GM13977 (cell line): ENCODE measurements around the gene MLH3.

ENCODE experiments used
- DNase-seq: peaks from one replicate; pipeline ENCODE4 v3.0.0; 2012; ENCODE audit warnings: low spot score
- CTCF ChIP-seq: IDR thresholded peaks from 2 replicates; pipeline ENCODE4 v1.5.1; 2012; ENCODE audit warnings: mild to moderate bottlenecking, control low read depth; ENCODE audit not compliant: insufficient read depth; ENCODE audit errors: extremely low read depth, missing control alignments
- in situ Hi-C: fragments of 300-500 bp; cut with MboI; formaldehyde crosslinking; loops from one replicate; pipeline ENCODE4 v1.12.0; 2022; ENCODE audit warnings: low sequenced_read_pairs, low pct_unique_long_range_greater_than_20kb, mixed read lengths, inconsistent platforms; ENCODE audit not compliant: unreplicated experiment

MLH3 gene

DNA sequence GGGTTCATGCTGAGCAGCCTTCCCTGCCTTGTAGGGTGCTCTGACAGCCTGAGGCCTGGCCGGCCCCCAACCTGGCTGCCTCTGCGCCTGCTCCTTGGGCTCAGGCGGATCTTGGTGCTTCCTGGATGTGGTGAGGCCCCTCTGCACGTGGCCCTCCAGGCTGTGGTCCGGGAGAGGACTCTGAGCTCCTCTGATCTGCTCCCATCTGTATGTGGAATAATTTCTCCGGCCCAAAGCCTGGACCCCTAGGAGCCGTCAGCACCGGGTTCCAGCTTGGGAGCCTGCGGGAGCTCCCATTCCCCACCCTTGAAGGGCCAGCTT is 69.8 kb downstream of the MLH3 start:
- in situ Hi-C loops, result no loop called here
- no peak for TF ChIP-seq CTCF
- no peak for DNase-seq

DNA sequence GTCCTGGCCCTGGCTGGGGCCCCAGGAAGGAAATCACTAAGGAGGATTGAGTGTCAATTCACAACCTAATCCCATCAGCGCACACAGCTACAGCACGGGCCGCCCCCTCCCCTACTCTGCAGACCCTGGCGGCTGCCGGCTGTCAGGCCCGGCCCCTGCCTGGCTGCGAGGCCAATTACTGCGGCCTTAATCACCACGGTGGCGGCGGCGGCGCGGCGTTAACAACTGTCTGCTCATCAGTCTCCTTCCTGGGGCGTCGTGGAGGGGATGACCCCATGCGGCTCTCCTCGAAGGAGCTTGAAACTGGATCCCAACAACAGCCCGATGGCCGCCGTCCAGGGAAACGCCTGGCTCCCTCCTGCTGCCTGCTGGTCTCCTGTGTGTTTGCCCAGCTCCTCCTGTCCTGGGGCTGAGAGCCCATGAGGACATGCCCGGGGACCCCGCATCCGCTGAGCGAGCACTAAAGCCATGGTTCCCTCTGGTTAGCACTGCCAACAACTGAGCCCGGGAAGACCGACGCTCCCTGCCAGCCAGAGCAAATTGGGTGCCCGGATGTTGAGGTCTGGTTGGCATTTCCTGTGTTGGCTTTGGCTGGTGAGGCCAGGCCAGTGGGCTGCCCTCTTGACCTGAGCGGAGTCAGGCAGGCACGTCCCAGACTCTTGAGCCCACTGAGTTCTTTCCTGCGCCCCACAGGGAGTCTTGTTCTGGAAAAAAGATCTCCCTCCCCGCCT is 70.4 kb downstream of the MLH3 start:
- in situ Hi-C loops, result no loop called here
- no peak for DNase-seq
- no peak for TF ChIP-seq CTCF

GRCh38 chr14:74980398-74980730 is 70.9 kb downstream of the MLH3 start:
- in situ Hi-C loops, result no loop called here
- TF ChIP-seq CTCF, result no peak
- no peak for DNase-seq

DNA sequence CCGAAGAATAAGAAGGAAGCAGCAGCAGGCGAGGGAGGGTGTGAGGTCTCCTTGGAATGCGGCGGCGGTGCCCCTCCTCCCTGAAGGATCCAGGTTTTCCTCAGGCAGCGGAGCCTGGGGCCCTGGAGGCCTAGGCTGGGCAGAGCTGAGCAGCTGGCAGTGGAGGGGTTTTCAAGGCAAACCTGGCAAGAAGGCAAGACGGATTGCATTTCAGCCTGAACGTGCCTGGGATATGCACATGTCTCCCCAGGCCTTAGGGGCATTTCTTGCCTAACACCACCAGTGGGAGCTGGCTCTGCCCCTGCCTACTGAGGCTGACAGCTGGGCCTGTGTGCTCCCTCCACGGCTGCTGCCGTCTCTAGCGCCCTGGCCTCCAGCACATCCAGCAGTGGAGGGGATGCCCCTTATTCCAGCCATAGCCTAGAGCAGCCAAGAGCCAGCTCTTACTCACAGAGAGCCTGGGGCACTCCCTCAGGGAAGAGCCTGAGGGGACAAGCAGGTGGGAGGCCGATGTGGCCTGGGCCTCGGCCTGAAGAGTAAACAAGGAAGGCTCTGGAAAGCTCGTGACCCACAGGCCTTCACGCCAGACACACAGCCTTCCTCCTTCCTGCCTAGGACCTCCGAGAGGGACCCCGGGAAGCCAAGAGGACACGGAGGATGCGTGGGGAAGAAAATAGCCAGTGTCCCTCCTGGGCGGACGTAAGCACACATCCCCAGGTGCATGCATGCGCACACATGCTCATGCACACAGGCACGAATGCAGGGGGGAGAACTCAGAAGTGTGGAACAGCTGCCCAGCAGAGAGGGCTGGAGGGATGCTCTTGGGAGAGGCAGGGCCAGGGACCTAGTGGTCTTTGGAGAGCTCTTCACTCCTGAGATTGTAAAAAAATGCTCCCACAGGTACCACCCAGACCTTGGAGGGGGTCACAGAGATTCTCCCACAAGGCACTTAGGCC is 71.5 kb downstream of the MLH3 start:
- no peak for TF ChIP-seq CTCF
- in situ Hi-C loops, result no loop called here
- DNase-seq, result no peak

DNA sequence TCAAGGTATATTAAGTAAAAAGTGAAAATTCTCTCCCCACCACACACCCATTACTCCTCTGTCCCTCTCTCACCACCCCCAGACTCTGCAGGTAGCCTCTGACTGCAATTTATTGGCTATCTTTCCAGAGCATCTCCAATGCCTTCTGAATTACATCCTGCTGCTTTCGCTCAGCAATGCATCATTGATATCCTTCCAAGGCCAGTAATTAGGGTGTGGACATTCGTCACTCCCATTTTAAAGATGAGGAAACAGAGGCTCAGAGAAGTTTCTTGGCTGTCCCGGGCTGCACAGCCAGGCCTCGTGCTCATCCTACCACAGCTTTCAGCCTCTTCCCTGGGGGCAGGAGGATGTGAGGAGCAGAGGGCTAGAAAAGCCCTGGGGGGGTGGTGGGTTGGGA is 72.2 kb downstream of the MLH3 start:
- TF ChIP-seq CTCF, result no peak
- no peak for DNase-seq
- in situ Hi-C loops, result no loop called here

DNA sequence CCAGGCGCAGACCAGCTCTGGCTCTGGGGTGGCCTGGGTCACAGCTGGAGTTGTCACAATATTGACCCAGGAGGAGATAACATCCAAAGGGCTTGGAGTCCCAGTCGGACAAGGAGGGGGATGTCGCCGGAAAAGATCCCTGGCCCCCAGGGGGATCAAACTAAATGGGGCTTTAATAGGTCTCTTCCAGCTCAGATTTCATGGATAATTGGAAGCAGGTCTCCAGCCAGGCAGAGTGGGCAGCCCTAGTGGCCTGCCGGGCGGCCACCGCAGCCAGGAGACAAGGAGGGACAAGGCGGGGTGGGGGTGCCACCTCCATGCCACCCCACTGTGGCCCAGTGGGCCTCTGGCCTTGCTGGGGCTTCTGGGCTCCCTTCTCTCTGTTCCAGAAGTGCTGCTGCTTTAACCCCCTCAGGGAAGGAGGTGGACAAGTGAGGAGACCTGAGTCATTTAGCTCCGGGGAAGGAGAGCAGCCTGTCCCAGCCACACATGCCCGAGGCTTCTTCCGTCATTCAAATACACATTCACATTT is 72.8 kb downstream of the MLH3 start:
- in situ Hi-C loops, result no loop called here
- DNase-seq, result no peak
- no peak for TF ChIP-seq CTCF
